Measurements from ENCODE around the gene ARMC2.
"Not testable (repeated sequence)": the region's sequence is repeated elsewhere in the genome, so short reads cannot be mapped to it uniquely, and the experiment has no call there.

ARMC2 gene

GRCh38 chr6:108920751-108921150, 72.5 kb downstream of the ARMC2 start:
- no peak overlapping the region for H3K27ac ChIP-seq
- no peak for TF ChIP-seq POLR2AphosphoS5 (IDR thresholded peaks at IDR 0.05; ENCODE audit: borderline replicate concordance, low read depth, low read length)
- no peak for TF ChIP-seq EZH2 (IDR thresholded peaks at IDR 0.05)
- no peak for TF ChIP-seq FOXP2 (optimal IDR thresholded peaks at IDR 0.05; ENCODE audit: control extremely low read depth, extremely low read length, insufficient read depth)
- H3K36me3 ChIP-seq (ENCODE audit: insufficient read depth, low read length), result no peaks in the 10 kb centered on the region
- H3K9ac ChIP-seq (ENCODE audit: insufficient read length), result no peak overlapping the region
- no peak overlapping the region for H3K4me3 ChIP-seq
- no peaks in the 10 kb centered on the region for H3K9me3 ChIP-seq (ENCODE audit: low read depth, low read length)
- no peak for DNase-seq (ENCODE audit: low read depth, low spot score)

- TF ChIP-seq POLR2AphosphoS5 (IDR thresholded peaks at IDR 0.05; ENCODE audit: borderline replicate concordance, low read depth, low read length) (no peak), FOXP2 (optimal IDR thresholded peaks at IDR 0.05; ENCODE audit: control extremely low read depth, extremely low read length, insufficient read depth) (no peak), EZH2 (IDR thresholded peaks at IDR 0.05) (no peak)
- H3K4me3 ChIP-seq, result no peak overlapping the region
- H3K36me3 ChIP-seq (ENCODE audit: insufficient read depth, low read length), result no peaks in the 10 kb centered on the region
- no peaks in the 10 kb centered on the region for H3K9me3 ChIP-seq (ENCODE audit: low read depth, low read length)
- H3K9ac ChIP-seq (ENCODE audit: insufficient read length), result no peak overlapping the region
- no peak overlapping the region for H3K27ac ChIP-seq
- no peak for DNase-seq (ENCODE audit: low read depth, low spot score)
Observed at GRCh38 chr6:108921547-108922361, 73.5 kb downstream of the ARMC2 start.

GRCh38 chr6:108922499-108922898, 74.3 kb downstream of the ARMC2 start:
- Histone ChIP-seq H3K36me3 (ENCODE audit: insufficient read depth, low read length) (no peaks in the 10 kb centered on the region), H3K9ac (ENCODE audit: insufficient read length) (no peak overlapping the region), H3K27ac (no peak overlapping the region), H3K9me3 (ENCODE audit: low read depth, low read length) (no peaks in the 10 kb centered on the region), H3K4me3 (no peak overlapping the region)
- no peak for DNase-seq (ENCODE audit: low read depth, low spot score)
- no peak for TF ChIP-seq POLR2AphosphoS5 (IDR thresholded peaks at IDR 0.05; ENCODE audit: borderline replicate concordance, low read depth, low read length)
- no peak for TF ChIP-seq EZH2 (IDR thresholded peaks at IDR 0.05)
- TF ChIP-seq FOXP2 (optimal IDR thresholded peaks at IDR 0.05; ENCODE audit: control extremely low read depth, extremely low read length, insufficient read depth), result no peak

GRCh38 chr6:108927927-108928326, 79.7 kb downstream of the ARMC2 start:
- Histone ChIP-seq H3K4me3 (no peak overlapping the region), H3K27ac (no peak overlapping the region), H3K9ac (ENCODE audit: insufficient read length) (no peak overlapping the region), H3K36me3 (ENCODE audit: insufficient read depth, low read length) (no peaks in the 10 kb centered on the region), H3K9me3 (ENCODE audit: low read depth, low read length) (no peaks in the 10 kb centered on the region)
- DNase-seq (ENCODE audit: low read depth, low spot score), result no peak
- TF ChIP-seq POLR2AphosphoS5 (IDR thresholded peaks at IDR 0.05; ENCODE audit: borderline replicate concordance, low read depth, low read length), result no peak
- TF ChIP-seq EZH2 (IDR thresholded peaks at IDR 0.05), result no peak
- no peak for TF ChIP-seq FOXP2 (optimal IDR thresholded peaks at IDR 0.05; ENCODE audit: control extremely low read depth, extremely low read length, insufficient read depth)

GRCh38 chr6:108928650-108929049, 80.4 kb downstream of the ARMC2 start:
- DNase-seq (ENCODE audit: low read depth, low spot score), result peak; percentile 30
- TF ChIP-seq EZH2 (IDR thresholded peaks at IDR 0.05) (no peak), POLR2AphosphoS5 (IDR thresholded peaks at IDR 0.05; ENCODE audit: borderline replicate concordance, low read depth, low read length) (no peak), FOXP2 (optimal IDR thresholded peaks at IDR 0.05; ENCODE audit: control extremely low read depth, extremely low read length, insufficient read depth) (no peak)
- H3K36me3 ChIP-seq (ENCODE audit: insufficient read depth, low read length), result no peaks in the 10 kb centered on the region

GRCh38 chr6:108931090-108931489, 82.9 kb downstream of the ARMC2 start:
- not testable (repeated sequence) for H3K36me3 ChIP-seq (ENCODE audit: insufficient read depth, low read length); H3K9me3 ChIP-seq (ENCODE audit: low read depth, low read length); H3K4me3 ChIP-seq; DNase-seq (ENCODE audit: low read depth, low spot score); H3K9ac ChIP-seq (ENCODE audit: insufficient read length); H3K27ac ChIP-seq

More at GRCh38 chr6:108928650-108929049, 80.4 kb downstream of the ARMC2 start:
- Histone ChIP-seq H3K4me3 (no peak overlapping the region), H3K9ac (ENCODE audit: insufficient read length) (no peak overlapping the region), H3K27ac (no peak overlapping the region), H3K9me3 (ENCODE audit: low read depth, low read length) (no peaks in the 10 kb centered on the region)

- Histone ChIP-seq H3K27ac (no peak overlapping the region), H3K9ac (ENCODE audit: insufficient read length) (no peak overlapping the region), H3K4me3 (no peak overlapping the region), H3K36me3 (ENCODE audit: insufficient read depth, low read length) (no peaks in the 10 kb centered on the region), H3K9me3 (ENCODE audit: low read depth, low read length) (no peaks in the 10 kb centered on the region)
- TF ChIP-seq EZH2 (IDR thresholded peaks at IDR 0.05) (no peak), POLR2AphosphoS5 (IDR thresholded peaks at IDR 0.05; ENCODE audit: borderline replicate concordance, low read depth, low read length) (no peak), FOXP2 (optimal IDR thresholded peaks at IDR 0.05; ENCODE audit: control extremely low read depth, extremely low read length, insufficient read depth) (no peak)
- DNase-seq (ENCODE audit: low read depth, low spot score), result no peak
Observed at GRCh38 chr6:108937170-108937569, 88.9 kb downstream of the ARMC2 start.

- no peak overlapping the region for H3K9ac ChIP-seq (ENCODE audit: insufficient read length)
- H3K36me3 ChIP-seq (ENCODE audit: insufficient read depth, low read length), result no peaks in the 10 kb centered on the region
- H3K4me3 ChIP-seq, result no peak overlapping the region
- no peak for DNase-seq (ENCODE audit: low read depth, low spot score)
- H3K9me3 ChIP-seq (ENCODE audit: low read depth, low read length), result no peaks in the 10 kb centered on the region
- no peak overlapping the region for H3K27ac ChIP-seq
- TF ChIP-seq FOXP2 (optimal IDR thresholded peaks at IDR 0.05; ENCODE audit: control extremely low read depth, extremely low read length, insufficient read depth) (no peak), EZH2 (IDR thresholded peaks at IDR 0.05) (no peak), POLR2AphosphoS5 (IDR thresholded peaks at IDR 0.05; ENCODE audit: borderline replicate concordance, low read depth, low read length) (no peak)
Observed at GRCh38 chr6:108940741-108941140, 92.5 kb downstream of the ARMC2 start.

- Histone ChIP-seq H3K9ac (ENCODE audit: insufficient read length) (no peak overlapping the region), H3K27ac (no peak overlapping the region), H3K9me3 (ENCODE audit: low read depth, low read length) (no peaks in the 10 kb centered on the region), H3K36me3 (ENCODE audit: insufficient read depth, low read length) (no peaks in the 10 kb centered on the region), H3K4me3 (no peak overlapping the region)
- DNase-seq (ENCODE audit: low read depth, low spot score), result no peak
- TF ChIP-seq FOXP2 (optimal IDR thresholded peaks at IDR 0.05; ENCODE audit: control extremely low read depth, extremely low read length, insufficient read depth) (no peak), POLR2AphosphoS5 (IDR thresholded peaks at IDR 0.05; ENCODE audit: borderline replicate concordance, low read depth, low read length) (no peak), EZH2 (IDR thresholded peaks at IDR 0.05) (no peak)
Observed at GRCh38 chr6:108941281-108941680, 93.1 kb downstream of the ARMC2 start.
